Measurements from ENCODE around the gene SLC13A2.

The SLC13A2 gene

GRCh38 chr17:28470914-28471366 is 2.5 kb upstream of the SLC13A2 start:
- DNase-seq (ENCODE audit: low read depth): no peak
- no peak overlapping the region for H3K4me3 ChIP-seq (ENCODE audit: low read depth, low read length)
- no peak for TF ChIP-seq CTCF (IDR thresholded peaks at IDR 0.05; ENCODE audit: low read depth, low read length, missing control alignments)
- in situ Hi-C loops (cut with HindIII; ENCODE audit: low sequenced_read_pairs): no loop called here

- H3K4me3 ChIP-seq (ENCODE audit: low read depth, low read length): no peak overlapping the region
- no peak for TF ChIP-seq CTCF (IDR thresholded peaks at IDR 0.05; ENCODE audit: low read depth, low read length, missing control alignments)
- in situ Hi-C loops (cut with HindIII; ENCODE audit: low sequenced_read_pairs): no loop called here
- no peak for DNase-seq (ENCODE audit: low read depth)
Measured at GRCh38 chr17:28471531-28472342, 1.7 kb upstream of the SLC13A2 start.

- H3K4me3 ChIP-seq (ENCODE audit: low read depth, low read length): no peak overlapping the region
- no peak for TF ChIP-seq CTCF (IDR thresholded peaks at IDR 0.05; ENCODE audit: low read depth, low read length, missing control alignments)
- no peak for DNase-seq (ENCODE audit: low read depth)
- in situ Hi-C loops (cut with HindIII; ENCODE audit: low sequenced_read_pairs): no loop called here
Measured at GRCh38 chr17:28472871-28473497, 460 bp upstream of the SLC13A2 start.

GRCh38 chr17:28474111-28474531 is 677 bp downstream of the SLC13A2 start:
- H3K4me3 ChIP-seq (ENCODE audit: low read depth, low read length): no peak overlapping the region
- in situ Hi-C loops (cut with HindIII; ENCODE audit: low sequenced_read_pairs): no loop called here
- TF ChIP-seq CTCF (IDR thresholded peaks at IDR 0.05; ENCODE audit: low read depth, low read length, missing control alignments): no peak
- DNase-seq (ENCODE audit: low read depth): no peak

- DNase-seq (ENCODE audit: low read depth): no peak
- H3K4me3 ChIP-seq (ENCODE audit: low read depth, low read length): no peak overlapping the region
- in situ Hi-C loops (cut with HindIII; ENCODE audit: low sequenced_read_pairs): no loop called here
- no peak for TF ChIP-seq CTCF (IDR thresholded peaks at IDR 0.05; ENCODE audit: low read depth, low read length, missing control alignments)
Measured at GRCh38 chr17:28475151-28475900, 1.9 kb downstream of the SLC13A2 start.

- no peak for TF ChIP-seq CTCF (IDR thresholded peaks at IDR 0.05; ENCODE audit: low read depth, low read length, missing control alignments)
- in situ Hi-C loops (cut with HindIII; ENCODE audit: low sequenced_read_pairs): no loop called here
- DNase-seq (ENCODE audit: low read depth): no peak
- H3K4me3 ChIP-seq (ENCODE audit: low read depth, low read length): no peak overlapping the region
Measured at GRCh38 chr17:28476076-28476865, 2.8 kb downstream of the SLC13A2 start.

Data from astrocyte of the cerebellum (primary cell).